Cardiac muscle cell (in vitro differentiated cells and primary cell): Measurements from ENCODE around the gene MAN1C1. TPM values are rescaled to one million over a fixed set of nuclear protein-coding genes. Genes with fewer than 3 reads are reported as not detected.
A peak's percentile ranks its signal among the peaks of the same experiment; 100 is the strongest.

Experiments
- DNase-seq, 2 donors: peaks; one replicate each; pipeline versions ENCODE4 v3.0.0 to v3.0.0-alpha.2; 2010 to 2017; ENCODE audit warnings: low read depth in 1 of 2, low spot score in 1 of 2
- H3K27ac ChIP-seq: fragments of 200-600 bp; sonication (generic); 2 replicates; pipeline ENCODE4 v1.5.1; 2016
- H3K27me3 ChIP-seq: fragments of 200-600 bp; sonication (generic); 2 replicates; pipeline ENCODE4 v1.6.0; 2016; ENCODE audit warnings: control low read depth
- H3K36me3 ChIP-seq: fragments of 200-600 bp; sonication (generic); 2 replicates; pipeline ENCODE4 v1.5.1; 2016; ENCODE audit warnings: control low read depth
- H3K4me1 ChIP-seq: fragments of 200-600 bp; sonication (generic); 2 replicates; pipeline ENCODE4 v1.8.1; 2017; ENCODE audit warnings: low read depth, mild to moderate bottlenecking, mixed run types
- H3K4me3 ChIP-seq: fragments of 200-600 bp; sonication (generic); 2 replicates; pipeline ENCODE4 v1.5.1; 2016; ENCODE audit warnings: mild to moderate bottlenecking
- H3K9me3 ChIP-seq: fragments of 200-600 bp; sonication (generic); 2 replicates; pipeline ENCODE4 v1.5.1; 2017; ENCODE audit warnings: low read depth, mild to moderate bottlenecking, control low read depth
- CTCF ChIP-seq: IDR thresholded peaks from 2 replicates; pipeline ENCODE4 v1.5.1; 2012; ENCODE audit warnings: low read depth, mild to moderate bottlenecking, low read length
- polyA plus RNA-seq: library from polyadenylated mRNA; unstranded; fragments of >200 nt; fragmentation: Nextera tagmentation; extraction: Ambion mirVana; gene quantifications from 2 replicates; pipeline ENCODE4 v1.2.1, GENCODE V29; 2016
- total RNA-seq: library from RNA; depleted of rRNA; stranded (reverse); fragments of >200 nt; gene quantifications from 2 replicates; pipeline ENCODE4 v1.2.3, GENCODE V29; 2016

MAN1C1 gene
- total and polyA plus RNA-seq, 2 experiments from 2014 or later: 88.8 to 118 TPM

- Histone ChIP-seq H3K36me3 (no peaks in the 10 kb centered on the region), H3K4me1 (peaks cover 28% of the 10 kb centered on the region), H3K4me3 (peak overlapping the region; percentile 92), H3K9me3 (no peaks in the 10 kb centered on the region), H3K27me3 (peaks cover 12% of the 10 kb centered on the region), H3K27ac (no peak overlapping the region)
- no peak for TF ChIP-seq CTCF
- no peak for DNase-seq
Measured at GRCh38 chr1:25618433-25618808, 1.8 kb downstream of the MAN1C1 start.

- Histone ChIP-seq H3K9me3 (no peaks in the 10 kb centered on the region), H3K4me1 (peaks cover 28% of the 10 kb centered on the region), H3K4me3 (peak overlapping the region; percentile 92), H3K27me3 (peaks cover 6% of the 10 kb centered on the region), H3K36me3 (no peaks in the 10 kb centered on the region), H3K27ac (no peak overlapping the region)
- peak; percentile 84 for TF ChIP-seq CTCF
- peak; percentile 28 to 80 for DNase-seq
Measured at GRCh38 chr1:25619101-25619890, 2.7 kb downstream of the MAN1C1 start.

- no peak for DNase-seq
- H3K9me3 ChIP-seq: no peaks in the 10 kb centered on the region
- H3K4me1 ChIP-seq: peaks cover 28% of the 10 kb centered on the region
- H3K27ac ChIP-seq: no peak overlapping the region
- TF ChIP-seq CTCF: no peak
- peaks cover 3% of the 10 kb centered on the region for H3K27me3 ChIP-seq
- peak overlapping the region; percentile 92 for H3K4me3 ChIP-seq
- H3K36me3 ChIP-seq: no peaks in the 10 kb centered on the region
Measured at GRCh38 chr1:25620211-25620610, 3.6 kb downstream of the MAN1C1 start.

GRCh38 chr1:25620701-25621350 lies 4.2 kb downstream of the MAN1C1 start:
- H3K4me3 ChIP-seq: peak overlapping the region; percentile 92
- no peak for DNase-seq
- H3K9me3 ChIP-seq: no peaks in the 10 kb centered on the region

GRCh38 chr1:25621876-25622275 lies 5.3 kb downstream of the MAN1C1 start:
- Histone ChIP-seq H3K4me3 (no peak overlapping the region), H3K27me3 (peaks cover 3% of the 10 kb centered on the region), H3K36me3 (no peaks in the 10 kb centered on the region), H3K27ac (no peak overlapping the region), H3K4me1 (peaks cover 28% of the 10 kb centered on the region), H3K9me3 (no peaks in the 10 kb centered on the region)
- no peak for TF ChIP-seq CTCF
- no peak for DNase-seq

More at GRCh38 chr1:25620701-25621350, 4.2 kb downstream of the MAN1C1 start:
- TF ChIP-seq CTCF: no peak
- Histone ChIP-seq H3K36me3 (no peaks in the 10 kb centered on the region), H3K4me1 (peaks cover 28% of the 10 kb centered on the region), H3K27me3 (peaks cover 3% of the 10 kb centered on the region), H3K27ac (no peak overlapping the region)
